H1 (cell line): Measurements from ENCODE around the gene CUTA. TPM values are rescaled to one million over a fixed set of nuclear protein-coding genes. Genes with fewer than 3 reads are reported as not detected.

Source experiments
- CTCF ChIP-seq, 3 experiments: IDR thresholded peaks; 1 replicate in 2 of 3; 2 replicates in 1 of 3; pipeline versions ENCODE4 v1.5.1 to v1.6.1; 2011; ENCODE audit warnings: low read length in 3 of 3, mild to moderate bottlenecking in 3 of 3, inconsistent platforms in 2 of 3, low read depth in 1 of 3, moderate library complexity in 1 of 3; ENCODE audit not compliant: insufficient read depth in 1 of 3; ENCODE audit errors: control extremely low read depth in 1 of 3
- EP300 ChIP-seq, 2 experiments: IDR thresholded peaks; 1 replicate in 1 of 2; 2 replicates in 1 of 2; pipeline ENCODE4 v1.6.1; 2011 to 2012; ENCODE audit warnings: low read depth in 2 of 2, low read length in 2 of 2, mild to moderate bottlenecking in 2 of 2, borderline replicate concordance in 1 of 2, inconsistent platforms in 1 of 2, moderate library complexity in 1 of 2
- NRF1 ChIP-seq: IDR thresholded peaks from 2 replicates; pipeline ENCODE4 v1.6.1; 2011; ENCODE audit warnings: mild to moderate bottlenecking, low read depth, low read length, improper control_type of control experiment
- SP2 ChIP-seq: IDR thresholded peaks from 2 replicates; pipeline ENCODE4 v1.6.1; 2012; ENCODE audit warnings: mild to moderate bottlenecking, low read length, inconsistent platforms
- TAF7 ChIP-seq: optimal IDR thresholded peaks from 2 replicates; pipeline ENCODE3; 2011; ENCODE audit warnings: low read depth, mild to moderate bottlenecking, inconsistent platforms, low read length, moderate library complexity, borderline replicate concordance
- polyA plus RNA-seq, 7 experiments: library from polyadenylated mRNA; depleted of rRNA in 3 of 7; stranded (reverse) in 5 of 7; unstranded in 2 of 7; fragments of >200 nt in 5 of 7; fragments of 200-250 nt in 2 of 7; gene quantifications; 1 replicate in 5 of 7; 2 replicates in 1 of 7; 4 replicates in 1 of 7; pipeline versions ENCODE4 v1.2.1 to v1.2.3, GENCODE V29; 2011 to 2013; ENCODE audit warnings: missing spikeins in 2 of 7, mixed read lengths in 2 of 7
- total RNA-seq: library from RNA; stranded (reverse); fragmentation: NEBNext Ultra II Directional; extraction: Animal tissue kit (Norgen Biotek cat#: 25700); gene quantifications from 2 replicates; pipeline ENCODE4 v1.2.1, GENCODE V29; 2021

The CUTA gene
- total and polyA plus RNA-seq, 2 of the 8 experiments (the other 6 are each of a cell fraction or from before 2014, with no cell fraction given): 297 to 460 TPM

- no peak for TF ChIP-seq SP2
- no peak for TF ChIP-seq EP300 (IDR thresholded peaks at IDR 0.05; ENCODE audit: borderline replicate concordance in 1 of 2, low read depth in 2 of 2, low read length in 2 of 2)
- TF ChIP-seq TAF7: no peak
- no peak for TF ChIP-seq CTCF (IDR thresholded peaks at IDR 0.05; ENCODE audit: control extremely low read depth in 1 of 3, insufficient read depth in 1 of 3, low read depth in 1 of 3, low read length in 3 of 3)
- no peak for TF ChIP-seq NRF1
Observed at GRCh38 chr6:33390173-33390572, 27.7 kb downstream of the CUTA start (continued).
